K562 (cell line): ENCODE data around the gene PRDM15. TPM values are rescaled to one million over a fixed set of nuclear protein-coding genes. Genes with fewer than 3 reads are reported as not detected.

Experiments
- ATAC-seq: fragments of 200-7000 bp; cut with Tn5 transposase; 3 replicates; pipeline ENCODE4 v1.9.1; 2020; ENCODE audit warnings: moderate library complexity
- BruUV-seq: library from RNA; stranded (reverse); fragments of 400-500 nt; replicated peaks from 2 replicates; lab custom pipeline; 2021; lab: Mats Ljungman, UMichigan
- CTCF ChIA-PET: fragments of 300-600 bp; formaldehyde crosslinking; extraction: SDS; loops from one replicate; lab custom pipeline; 2021; ENCODE audit warnings: low intra/inter-chr PET ratio; lab: Yijun Ruan, JAX
- POLR2A ChIA-PET: fragments of 300-600, 350-650 bp; sonication (Branson Sonifier 250); formaldehyde crosslinking; extraction: SDS; loops from one replicate; lab custom pipeline; 2021; ENCODE audit warnings: antibody characterized with exemption, inconsistent platforms; lab: Yijun Ruan, JAX
- DNase-seq, 4 experiments: peaks; one replicate each; pipeline versions ENCODE4 v3.0.0 to v3.0.0-alpha.2; 2011 to 2018; ENCODE audit warnings: low spot score in 3 of 4, mixed read lengths in 3 of 4; ENCODE audit errors: extremely low read depth in 1 of 4
- FAIRE-seq: peaks from 2 replicates; lab custom pipeline; 2011; peaks lifted over from hg19 to GRCh38; lab: Jason Lieb, UNC
- H2AFZ ChIP-seq: 2 replicates; pipeline ENCODE4 v1.6.0; 2011; ENCODE audit warnings: low read depth, low read length, control low read depth, inconsistent platforms
- H3K27ac ChIP-seq: fragments of 200-600 bp; 3 replicates; pipeline ENCODE4 v1.8.0; 2011; ENCODE audit warnings: low read depth, mild to moderate bottlenecking, control low read depth, inconsistent platforms, low read length, moderate library complexity, mixed read lengths; ENCODE audit errors: extremely low read depth
- H3K27me3 ChIP-seq, 2 experiments: fragments of 300-600 bp in 1 of 2; 2 replicates in 1 of 2; 3 replicates in 1 of 2; pipeline versions ENCODE4 v1.6.0 to v1.8.0; 2011; ENCODE audit warnings: inconsistent platforms in 2 of 2, low read length in 2 of 2, mild to moderate bottlenecking in 1 of 2, mixed read lengths in 1 of 2, moderate library complexity in 1 of 2; ENCODE audit not compliant: control insufficient read depth in 2 of 2, insufficient read depth in 2 of 2
- H3K36me3 ChIP-seq: fragments of 300-600 bp; 3 replicates; pipeline ENCODE4 v1.8.0; 2011; ENCODE audit warnings: mild to moderate bottlenecking, low read length, inconsistent platforms; ENCODE audit not compliant: control insufficient read depth, insufficient read depth
- H3K4me1 ChIP-seq, 2 experiments: fragments of 200-600 bp in 1 of 2; replicated peaks in 1 of 2; 2 replicates in 1 of 2; 3 replicates in 1 of 2; pipeline versions ENCODE4 v1.5.1 to v1.8.0; 2011; ENCODE audit warnings: inconsistent platforms in 2 of 2, low read length in 2 of 2, mild to moderate bottlenecking in 1 of 2, mixed read lengths in 1 of 2, moderate library complexity in 1 of 2; ENCODE audit not compliant: control insufficient read depth in 2 of 2, insufficient read depth in 2 of 2
- H3K4me2 ChIP-seq: 2 replicates; pipeline ENCODE4 v1.6.1; 2011; ENCODE audit warnings: low read length, control low read depth, inconsistent platforms, mixed read lengths; ENCODE audit not compliant: insufficient read depth
- H3K4me3 ChIP-seq: fragments of 200-600 bp; sonication (generic), shearing (Covaris generic); 2 replicates; pipeline ENCODE4 v1.5.1; 2016; ENCODE audit warnings: control low read depth, inconsistent platforms
- H3K79me2 ChIP-seq: fragments of 200-600 bp; 3 replicates; pipeline ENCODE4 v1.8.0; 2011; ENCODE audit warnings: low read length, inconsistent platforms; ENCODE audit not compliant: control insufficient read depth, insufficient read depth
- H3K9ac ChIP-seq, 2 experiments: 2 replicates each; pipeline versions ENCODE4 v1.6.0 to v1.6.1; 2011; ENCODE audit warnings: low read depth in 2 of 2, low read length in 2 of 2, control low read depth in 1 of 2, inconsistent platforms in 1 of 2, mild to moderate bottlenecking in 1 of 2, mixed read lengths in 1 of 2; ENCODE audit not compliant: insufficient read depth in 1 of 2
- H3K9me1 ChIP-seq: one replicate; pipeline ENCODE4 v1.6.0; 2011; ENCODE audit warnings: inconsistent platforms, mild to moderate bottlenecking, low read length, moderate library complexity; ENCODE audit not compliant: control insufficient read depth, insufficient read depth
- H3K9me3 ChIP-seq: replicated peaks from 2 replicates; pipeline ENCODE4 v1.5.1; 2011; ENCODE audit warnings: low read depth, low read length, inconsistent platforms; ENCODE audit not compliant: control insufficient read depth, insufficient read depth
- H4K20me1 ChIP-seq: replicated peaks from 2 replicates; pipeline ENCODE4 v1.6.1; 2011; ENCODE audit warnings: low read length, inconsistent platforms, mixed read lengths; ENCODE audit not compliant: control insufficient read depth, insufficient read depth
- ADNP ChIP-seq: fragments of 200-800 bp; sonication (Bioruptor generic); IDR thresholded peaks from 2 replicates; pipeline ENCODE4 v1.6.1; 2016; ENCODE audit warnings: missing genetic modification characterization, missing compliant biosample characterization
- CBX5 ChIP-seq: IDR thresholded peaks from 2 replicates; pipeline ENCODE4 v1.6.1; 2014; ENCODE audit warnings: low read depth, borderline replicate concordance
- ESRRB ChIP-seq: fragments of 250-450 bp; sonication (Bioruptor Pico); IDR thresholded peaks from 2 replicates; pipeline ENCODE4 v1.5.0; 2020; ENCODE audit warnings: mild to moderate bottlenecking, moderate library complexity, borderline replicate concordance
- FOS ChIP-seq: IDR thresholded peaks from 3 replicates; pipeline ENCODE4 v1.6.1; 2011; ENCODE audit not compliant: insufficient read length; ENCODE audit errors: extremely low read depth
- GATA2 ChIP-seq: sonication (generic); formaldehyde crosslinking; IDR thresholded peaks from 2 replicates; pipeline ENCODE4 v1.4.0; 2020; ENCODE audit warnings: mild to moderate bottlenecking, missing genetic modification reagents
- MTA1 ChIP-seq: fragments of 450-650 bp; IDR thresholded peaks from 2 replicates; pipeline ENCODE4 v1.6.1; 2017; ENCODE audit warnings: borderline replicate concordance
- MYBL2 ChIP-seq, 2 experiments: fragments of 450-650 bp in 1 of 2; sonication (generic) in 1 of 2; formaldehyde crosslinking in 1 of 2; IDR thresholded peaks; 2 replicates each; pipeline versions ENCODE4 v1.6.1 to v1.8.1; 2017 to 2022; ENCODE audit warnings: borderline replicate concordance in 1 of 2, inconsistent platforms in 1 of 2, low read depth in 1 of 2, mild to moderate bottlenecking in 1 of 2, missing genetic modification reagents in 1 of 2, moderate library complexity in 1 of 2
- POLR2AphosphoS5 ChIP-seq: IDR thresholded peaks from 2 replicates; pipeline ENCODE4 v1.6.1; 2011; ENCODE audit warnings: mild to moderate bottlenecking, low read depth, low read length, moderate library complexity; ENCODE audit not compliant: control insufficient read depth, insufficient read depth
- SMC3 ChIP-seq: conservative IDR thresholded peaks from 2 replicates; pipeline ENCODE4 v1.6.1; 2011; ENCODE audit warnings: low read depth, low read length, improper control_type of control experiment; ENCODE audit not compliant: insufficient read depth
- XRCC4 ChIP-seq: IDR thresholded peaks from one replicate; pipeline ENCODE4 v1.6.1; 2011; ENCODE audit not compliant: insufficient read depth, insufficient read length; ENCODE audit errors: extremely low read depth
- ZNF12 ChIP-seq: sonication (generic); formaldehyde crosslinking; IDR thresholded peaks from 2 replicates; pipeline ENCODE4 v1.4.0; 2020; ENCODE audit warnings: mild to moderate bottlenecking, missing genetic modification reagents
- ZNF197 ChIP-seq: fragments of 200-800 bp; sonication (Bioruptor generic); IDR thresholded peaks from 2 replicates; pipeline ENCODE4 v1.6.1; 2016; ENCODE audit warnings: low read depth, missing genetic modification characterization, missing compliant biosample characterization
- ZNF431 ChIP-seq: sonication (generic); formaldehyde crosslinking; IDR thresholded peaks from 2 replicates; pipeline ENCODE4 v1.8.0; 2022; ENCODE audit warnings: mild to moderate bottlenecking, missing genetic modification reagents
- ZNF436 ChIP-seq: fragments of 250-450, 450-650 bp; sonication (Bioruptor Pico); formaldehyde crosslinking; IDR thresholded peaks from 2 replicates; pipeline ENCODE4 v1.7.0; 2020; ENCODE audit warnings: mild to moderate bottlenecking
- ZNF830 ChIP-seq: fragments of 250-450 bp; sonication (Bioruptor Pico); IDR thresholded peaks from 2 replicates; pipeline ENCODE4 v1.5.0; 2021; ENCODE audit warnings: mild to moderate bottlenecking
- WGBS: fragments of 100-300 bp; shearing (Covaris generic); methylation state at CpG from one replicate; pipeline ENCODE4 v1.1.6; 2016; ENCODE audit warnings: low coverage, mixed read lengths; ENCODE audit not compliant: insufficient coverage; ENCODE audit errors: missing lambda C conversion rate; 5-methylcytosine and 5-hydroxymethylcytosine counted together
- in situ Hi-C: fragments of 300-500 bp; cut with MboI; formaldehyde crosslinking; loops from 4 replicates; pipeline ENCODE4 v1.15.0; 2018; ENCODE audit warnings: inconsistent platforms, mixed read lengths
- intact Hi-C: fragments of 100-400 bp; cut with micrococcal nuclease; formaldehyde crosslinking; loops from 2 replicates; pipeline ENCODE4 v1.14.2; 2022
- polyA plus RNA-seq, 8 experiments: library from polyadenylated mRNA; depleted of rRNA in 4 of 8; stranded (reverse) in 5 of 8; unstranded in 3 of 8; fragments of >200 nt; fragmentation: Nextera tagmentation in 2 of 8; fragmentation: Illumina TruSeq in 1 of 8; extraction: Ambion mirVana in 2 of 8; extraction: Trizol in 1 of 8; gene quantifications; 2 replicates each; pipeline versions ENCODE4 v1.2.1 to v1.2.3, GENCODE V29; 2011 to 2014; ENCODE audit warnings: inconsistent platforms in 1 of 8, missing spikeins in 1 of 8
- total RNA-seq, 7 experiments: library from RNA; depleted of rRNA in 6 of 7; stranded (reverse); fragments of >200 nt in 6 of 7; fragmentation: Illumina TruSeq in 2 of 7; extraction: Trizol in 2 of 7; gene quantifications; 2 replicates each; pipeline versions ENCODE4 v1.2.1 to v1.2.3, GENCODE V29; 2011 to 2021; ENCODE audit warnings: low replicate concordance in 1 of 7
- TF ChIP-seq, protein P1 (sequence below): fragments of 250-450 bp; sonication (Bioruptor Pico); IDR thresholded peaks from 2 replicates; pipeline ENCODE4 v1.4.0; 2020; ENCODE audit warnings: mild to moderate bottlenecking, moderate library complexity
- TF ChIP-seq, protein P2 (sequence below): sonication (generic); formaldehyde crosslinking; IDR thresholded peaks from 2 replicates; pipeline ENCODE4 v1.8.0; 2022; ENCODE audit warnings: missing genetic modification reagents, mild to moderate bottlenecking, borderline replicate concordance
- TF ChIP-seq, protein P3 (sequence below): fragments of 250-450 bp; sonication (Bioruptor Pico); IDR thresholded peaks from 2 replicates; pipeline ENCODE4 v1.5.1; 2021; ENCODE audit warnings: mild to moderate bottlenecking

PRDM15 gene
- total and polyA plus RNA-seq, 9 of the 15 experiments (the other 6 are each of a cell fraction or from before 2014, with no cell fraction given), result 0.93 to 9.2 (median 6.2) TPM

DNA sequence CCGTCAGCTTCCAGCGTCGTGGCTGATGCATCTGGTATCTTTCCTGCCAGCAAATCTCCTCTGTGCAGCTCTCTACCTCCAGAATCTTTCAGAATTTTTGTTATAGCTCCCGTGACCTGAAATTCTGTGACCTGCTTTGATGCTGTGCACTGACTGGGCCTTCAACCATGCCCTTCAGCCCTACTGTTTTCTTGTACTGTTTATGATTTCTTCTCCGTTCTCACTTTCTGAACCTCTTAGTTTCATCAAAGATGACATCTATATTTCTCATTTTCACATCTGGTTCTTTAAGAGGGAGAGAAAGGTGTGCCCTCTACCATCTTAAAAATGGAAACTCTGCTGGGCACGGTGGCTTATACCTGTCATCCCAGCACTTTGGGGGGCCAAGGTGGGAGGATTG, 5.7 kb downstream of the PRDM15 start:
- Histone ChIP-seq H3K36me3 (peaks cover 12% of the 10 kb centered on the region; the same call in 2 of the 3 replicates), H3K9me3 (no peaks in the 10 kb centered on the region), H3K4me3 (no peak overlapping the region), H4K20me1 (no peaks in the 10 kb centered on the region), H3K9ac (no peak overlapping the region; a peak in 1 of 4 replicates), H3K4me1 (peaks cover 16 to 22% of the 10 kb centered on the region in 2 experiments), H3K79me2 (peaks cover 34% of the 10 kb centered on the region), H2AFZ (no peak overlapping the region), H3K9me1 (peaks cover 3% of the 10 kb centered on the region), H3K27ac (no peak overlapping the region), H3K27me3 (no peaks in the 10 kb centered on the region), H3K4me2 (no peak overlapping the region)
- DNase-seq, result no peak
- ATAC-seq, result no peak
- intact Hi-C loops, result loop anchor here (10.0 kb wide), 1 partner anchor 141 kb away; the partner anchor contains the start of gene ZBTB21
- CTCF ChIA-PET, result no interaction called here
- in situ Hi-C loops, result no loop called here
- POLR2A ChIA-PET, result interaction anchor here (1.4 kb wide), 1 partner anchor 11 kb away, joined by 3 read pairs; no protein-coding TSS in a partner anchor
- BruUV-seq, result no TSS peak
- no peak for FAIRE-seq
- WGBS, result 88% methylated on average over 6 of the region's 6 CpGs
- TF ChIP-seq CBX5 (no peak), POLR2AphosphoS5 (no peak), MYBL2 (IDR thresholded peaks at IDR 0.05; ENCODE audit: low read depth) (no peak), MYBL2 (CRISPR knock-in tag; IDR thresholded peaks at IDR 0.05; ENCODE audit: borderline replicate concordance) (no peak), ZNF431 (CRISPR knock-in tag) (no peak), ZNF436 (CRISPR knock-in tag) (no peak), ESRRB (no peak), SMC3 (no peak), ZNF12 (CRISPR knock-in tag) (no peak), ADNP (tag) (no peak), ZNF197 (no peak), MTA1 (no peak), ZNF830 (CRISPR knock-in tag) (no peak), XRCC4 (no peak), FOS (no peak), GATA2 (CRISPR knock-in tag) (no peak)
- TF ChIP-seq, protein P1, sequence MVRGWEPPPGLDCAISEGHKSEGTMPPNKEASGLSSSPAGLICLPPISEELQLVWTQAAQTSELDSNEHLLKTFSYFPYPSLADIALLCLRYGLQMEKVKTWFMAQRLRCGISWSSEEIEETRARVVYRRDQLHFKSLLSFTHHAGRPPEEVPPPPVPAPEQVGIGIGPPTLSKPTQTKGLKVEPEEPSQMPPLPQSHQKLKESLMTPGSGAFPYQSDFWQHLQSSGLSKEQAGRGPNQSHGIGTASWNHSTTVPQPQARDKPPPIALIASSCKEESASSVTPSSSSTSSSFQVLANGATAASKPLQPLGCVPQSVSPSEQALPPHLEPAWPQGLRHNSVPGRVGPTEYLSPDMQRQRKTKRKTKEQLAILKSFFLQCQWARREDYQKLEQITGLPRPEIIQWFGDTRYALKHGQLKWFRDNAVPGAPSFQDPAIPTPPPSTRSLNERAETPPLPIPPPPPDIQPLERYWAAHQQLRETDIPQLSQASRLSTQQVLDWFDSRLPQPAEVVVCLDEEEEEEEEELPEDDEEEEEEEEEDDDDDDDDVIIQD (CRISPR knock-in tag), result no peak
- TF ChIP-seq, protein P2, sequence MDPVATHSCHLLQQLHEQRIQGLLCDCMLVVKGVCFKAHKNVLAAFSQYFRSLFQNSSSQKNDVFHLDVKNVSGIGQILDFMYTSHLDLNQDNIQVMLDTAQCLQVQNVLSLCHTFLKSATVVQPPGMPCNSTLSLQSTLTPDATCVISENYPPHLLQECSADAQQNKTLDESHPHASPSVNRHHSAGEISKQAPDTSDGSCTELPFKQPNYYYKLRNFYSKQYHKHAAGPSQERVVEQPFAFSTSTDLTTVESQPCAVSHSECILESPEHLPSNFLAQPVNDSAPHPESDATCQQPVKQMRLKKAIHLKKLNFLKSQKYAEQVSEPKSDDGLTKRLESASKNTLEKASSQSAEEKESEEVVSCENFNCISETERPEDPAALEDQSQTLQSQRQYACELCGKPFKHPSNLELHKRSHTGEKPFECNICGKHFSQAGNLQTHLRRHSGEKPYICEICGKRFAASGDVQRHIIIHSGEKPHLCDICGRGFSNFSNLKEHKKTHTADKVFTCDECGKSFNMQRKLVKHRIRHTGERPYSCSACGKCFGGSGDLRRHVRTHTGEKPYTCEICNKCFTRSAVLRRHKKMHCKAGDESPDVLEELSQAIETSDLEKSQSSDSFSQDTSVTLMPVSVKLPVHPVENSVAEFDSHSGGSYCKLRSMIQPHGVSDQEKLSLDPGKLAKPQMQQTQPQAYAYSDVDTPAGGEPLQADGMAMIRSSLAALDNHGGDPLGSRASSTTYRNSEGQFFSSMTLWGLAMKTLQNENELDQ (CRISPR knock-in tag), result no peak
- TF ChIP-seq, protein P3, sequence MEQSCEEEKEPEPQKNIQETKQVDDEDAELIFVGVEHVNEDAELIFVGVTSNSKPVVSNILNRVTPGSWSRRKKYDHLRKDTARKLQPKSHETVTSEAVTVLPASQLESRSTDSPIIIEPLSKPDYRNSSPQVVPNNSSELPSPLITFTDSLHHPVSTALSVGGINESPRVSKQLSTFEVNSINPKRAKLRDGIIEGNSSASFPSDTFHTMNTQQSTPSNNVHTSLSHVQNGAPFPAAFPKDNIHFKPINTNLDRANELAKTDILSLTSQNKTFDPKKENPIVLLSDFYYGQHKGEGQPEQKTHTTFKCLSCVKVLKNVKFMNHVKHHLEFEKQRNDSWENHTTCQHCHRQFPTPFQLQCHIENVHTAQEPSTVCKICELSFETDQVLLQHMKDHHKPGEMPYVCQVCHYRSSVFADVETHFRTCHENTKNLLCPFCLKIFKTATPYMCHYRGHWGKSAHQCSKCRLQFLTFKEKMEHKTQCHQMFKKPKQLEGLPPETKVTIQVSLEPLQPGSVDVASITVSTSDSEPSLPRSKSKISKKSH, result no peak
